Hepatocyte (in vitro differentiated cells): ENCODE results near the gene DCLK2.

Experiments
- EZH2 ChIP-seq: fragments of 200-600 bp; sonication (generic); IDR thresholded peaks from 2 replicates; pipeline ENCODE4 v1.6.1; 2016; ENCODE audit warnings: antibody characterized with exemption, mild to moderate bottlenecking, borderline replicate concordance
- EZH2phosphoT487 ChIP-seq: fragments of 200-600 bp; sonication (generic); IDR thresholded peaks from one replicate; pipeline ENCODE4 v1.6.1; 2018; ENCODE audit warnings: antibody characterized with exemption, mild to moderate bottlenecking, low read depth, moderate library complexity; ENCODE audit not compliant: unreplicated experiment, severe bottlenecking
- TF ChIP-seq, protein P1 (sequence below): fragments of 200-600 bp; sonication (generic); IDR thresholded peaks from 2 replicates; pipeline ENCODE4 v1.5.1; 2016; ENCODE audit warnings: antibody characterized with exemption, mild to moderate bottlenecking; ENCODE audit not compliant: poor library complexity

DNA sequence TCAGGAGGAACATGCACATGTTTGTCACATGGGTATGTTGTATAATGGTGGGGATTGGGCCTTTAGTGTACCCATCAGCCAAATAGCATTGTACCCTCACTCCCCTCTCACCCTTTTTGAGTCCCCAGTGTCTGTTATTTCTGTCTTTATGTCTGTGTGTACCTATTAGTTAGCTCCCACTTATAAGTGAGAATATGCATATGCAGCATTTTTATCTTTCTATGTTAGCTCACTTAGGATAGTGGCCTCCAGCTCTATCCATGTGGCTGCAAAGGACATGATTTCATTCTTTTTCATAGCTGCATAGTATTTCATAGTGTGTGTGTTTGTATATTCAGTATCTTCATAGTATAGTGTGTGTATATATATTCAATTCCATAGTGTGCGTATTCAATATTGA lies 64.6 kb downstream of the DCLK2 start:
- TF ChIP-seq, protein P1, sequence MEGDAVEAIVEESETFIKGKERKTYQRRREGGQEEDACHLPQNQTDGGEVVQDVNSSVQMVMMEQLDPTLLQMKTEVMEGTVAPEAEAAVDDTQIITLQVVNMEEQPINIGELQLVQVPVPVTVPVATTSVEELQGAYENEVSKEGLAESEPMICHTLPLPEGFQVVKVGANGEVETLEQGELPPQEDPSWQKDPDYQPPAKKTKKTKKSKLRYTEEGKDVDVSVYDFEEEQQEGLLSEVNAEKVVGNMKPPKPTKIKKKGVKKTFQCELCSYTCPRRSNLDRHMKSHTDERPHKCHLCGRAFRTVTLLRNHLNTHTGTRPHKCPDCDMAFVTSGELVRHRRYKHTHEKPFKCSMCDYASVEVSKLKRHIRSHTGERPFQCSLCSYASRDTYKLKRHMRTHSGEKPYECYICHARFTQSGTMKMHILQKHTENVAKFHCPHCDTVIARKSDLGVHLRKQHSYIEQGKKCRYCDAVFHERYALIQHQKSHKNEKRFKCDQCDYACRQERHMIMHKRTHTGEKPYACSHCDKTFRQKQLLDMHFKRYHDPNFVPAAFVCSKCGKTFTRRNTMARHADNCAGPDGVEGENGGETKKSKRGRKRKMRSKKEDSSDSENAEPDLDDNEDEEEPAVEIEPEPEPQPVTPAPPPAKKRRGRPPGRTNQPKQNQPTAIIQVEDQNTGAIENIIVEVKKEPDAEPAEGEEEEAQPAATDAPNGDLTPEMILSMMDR, result no peak
- TF ChIP-seq EZH2, result no peak
- no peak for TF ChIP-seq EZH2phosphoT487
